Measurements from ENCODE around the gene ARHGAP28.

- TF ChIP-seq CTCF (IDR thresholded peaks at IDR 0.05): no peak
- no peak for TF ChIP-seq POLR2A (IDR thresholded peaks at IDR 0.05)
Observed at GRCh38 chr18:6763524-6763923, 34.0 kb downstream of the ARHGAP28 start.
